H1 (cell line): ENCODE data around the gene TCEANC.

ENCODE experiments used
- EP300 ChIP-seq, 2 experiments: IDR thresholded peaks; 1 replicate in 1 of 2; 2 replicates in 1 of 2; pipeline ENCODE4 v1.6.1; 2011 to 2012; ENCODE audit warnings: low read depth in 2 of 2, low read length in 2 of 2, mild to moderate bottlenecking in 2 of 2, borderline replicate concordance in 1 of 2, inconsistent platforms in 1 of 2, moderate library complexity in 1 of 2
- POLR2AphosphoS5 ChIP-seq: IDR thresholded peaks from 2 replicates; pipeline ENCODE4 v1.6.1; 2011; ENCODE audit warnings: low read depth, low read length
- RFX5 ChIP-seq: IDR thresholded peaks from 2 replicates; pipeline ENCODE4 v1.6.1; 2011; ENCODE audit warnings: low read depth, low read length, improper control_type of control experiment, borderline replicate concordance
- TAF7 ChIP-seq: optimal IDR thresholded peaks from 2 replicates; pipeline ENCODE3; 2011; ENCODE audit warnings: low read depth, mild to moderate bottlenecking, inconsistent platforms, low read length, moderate library complexity, borderline replicate concordance
- TCF12 ChIP-seq: IDR thresholded peaks from 2 replicates; pipeline ENCODE4 v1.6.1; 2011; ENCODE audit warnings: low read depth, mild to moderate bottlenecking, low read length
- TF ChIP-seq, protein P1 (sequence below), 3 experiments: IDR thresholded peaks; 1 replicate in 2 of 3; 2 replicates in 1 of 3; pipeline versions ENCODE4 v1.5.1 to v1.6.1; 2011; ENCODE audit warnings: low read length in 3 of 3, mild to moderate bottlenecking in 3 of 3, inconsistent platforms in 2 of 3, low read depth in 1 of 3, moderate library complexity in 1 of 3; ENCODE audit not compliant: insufficient read depth in 1 of 3; ENCODE audit errors: control extremely low read depth in 1 of 3

DNA sequence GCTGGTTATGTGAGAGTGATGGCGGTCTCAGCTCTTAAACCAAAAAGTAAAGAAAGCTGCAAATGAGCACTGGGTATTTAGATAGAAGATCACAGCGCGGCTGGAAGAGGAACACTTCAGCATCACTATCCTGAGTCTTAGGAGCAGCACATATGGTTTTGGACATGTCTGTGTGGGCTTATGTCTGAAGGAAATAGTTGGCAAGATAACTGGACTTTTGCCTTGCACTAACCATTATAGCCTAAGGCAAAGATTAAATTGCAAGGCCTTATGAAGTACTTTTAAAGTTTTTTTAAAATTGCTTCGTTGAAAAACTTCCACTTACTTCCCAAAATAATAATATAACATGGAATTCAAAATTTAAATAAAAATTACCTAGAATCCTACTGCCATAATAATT, 31.4 kb downstream of the TCEANC start:
- TF ChIP-seq, protein P1, sequence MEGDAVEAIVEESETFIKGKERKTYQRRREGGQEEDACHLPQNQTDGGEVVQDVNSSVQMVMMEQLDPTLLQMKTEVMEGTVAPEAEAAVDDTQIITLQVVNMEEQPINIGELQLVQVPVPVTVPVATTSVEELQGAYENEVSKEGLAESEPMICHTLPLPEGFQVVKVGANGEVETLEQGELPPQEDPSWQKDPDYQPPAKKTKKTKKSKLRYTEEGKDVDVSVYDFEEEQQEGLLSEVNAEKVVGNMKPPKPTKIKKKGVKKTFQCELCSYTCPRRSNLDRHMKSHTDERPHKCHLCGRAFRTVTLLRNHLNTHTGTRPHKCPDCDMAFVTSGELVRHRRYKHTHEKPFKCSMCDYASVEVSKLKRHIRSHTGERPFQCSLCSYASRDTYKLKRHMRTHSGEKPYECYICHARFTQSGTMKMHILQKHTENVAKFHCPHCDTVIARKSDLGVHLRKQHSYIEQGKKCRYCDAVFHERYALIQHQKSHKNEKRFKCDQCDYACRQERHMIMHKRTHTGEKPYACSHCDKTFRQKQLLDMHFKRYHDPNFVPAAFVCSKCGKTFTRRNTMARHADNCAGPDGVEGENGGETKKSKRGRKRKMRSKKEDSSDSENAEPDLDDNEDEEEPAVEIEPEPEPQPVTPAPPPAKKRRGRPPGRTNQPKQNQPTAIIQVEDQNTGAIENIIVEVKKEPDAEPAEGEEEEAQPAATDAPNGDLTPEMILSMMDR (IDR thresholded peaks at IDR 0.05; ENCODE audit: control extremely low read depth in 1 of 3, insufficient read depth in 1 of 3, low read depth in 1 of 3, low read length in 3 of 3): no peak
- no peak for TF ChIP-seq POLR2AphosphoS5
- TF ChIP-seq TAF7: no peak
- no peak for TF ChIP-seq RFX5
- no peak for TF ChIP-seq TCF12
- no peak for TF ChIP-seq EP300 (IDR thresholded peaks at IDR 0.05; ENCODE audit: borderline replicate concordance in 1 of 2, low read depth in 2 of 2, low read length in 2 of 2)
